ENCODE measurements around the gene ACAP3.

- TF ChIP-seq CTCF (IDR thresholded peaks at IDR 0.05; ENCODE audit: low read length) (no peak), EZH2 (optimal IDR thresholded peaks at IDR 0.05; ENCODE audit: low read depth, low read length) (no peak), EZH2phosphoT487 (IDR thresholded peaks at IDR 0.05; ENCODE audit: low read length) (no peak)
Observed at GRCh38 chr1:1250786-1251284, 56.9 kb downstream of the ACAP3 start.

Data from MM.1S (cell line).